Endothelial cell of umbilical vein (primary cell): Measurements from ENCODE around the gene CUBN. TPM values are rescaled to one million over a fixed set of nuclear protein-coding genes. Genes with fewer than 3 reads are reported as not detected.

Source experiments
- BruUV-seq: library from RNA; stranded (reverse); fragments of 400-500 nt; replicated peaks from 2 replicates; lab custom pipeline; 2021; lab: Mats Ljungman, UMichigan
- CTCF ChIA-PET: fragments of 300-600, 350-600 bp; sonication (Branson Sonifier 250); formaldehyde crosslinking; loops from one replicate; lab custom pipeline; 2021; ENCODE audit warnings: antibody characterized with exemption, inconsistent platforms; lab: Charles Lee
- POLR2A ChIA-PET: fragments of 300-600, 350-600 bp; sonication (Branson Sonifier 250); formaldehyde crosslinking; loops from one replicate; lab custom pipeline; 2021; ENCODE audit warnings: antibody characterized with exemption, inconsistent platforms; lab: Charles Lee
- DNase-seq: peaks from one replicate; pipeline ENCODE4 v3.0.0-alpha.2; 2011; ENCODE audit warnings: low read depth, low spot score
- FAIRE-seq: peaks from 2 replicates; lab custom pipeline; 2011; peaks lifted over from hg19 to GRCh38; lab: Jason Lieb, UNC
- H2AFZ ChIP-seq: 2 replicates; pipeline ENCODE4 v1.6.0; 2012; ENCODE audit warnings: low read depth, low read length, control low read depth, inconsistent platforms
- H3K27ac ChIP-seq: 2 replicates; pipeline ENCODE4 v1.5.1; 2011; ENCODE audit warnings: low read depth, mild to moderate bottlenecking, control low read depth, low read length, moderate library complexity; ENCODE audit not compliant: insufficient read depth
- H3K27me3 ChIP-seq, 2 experiments: 2 replicates each; pipeline versions ENCODE4 v1.6.0 to v1.6.1; 2011; ENCODE audit warnings: low read length in 2 of 2, mixed read lengths in 1 of 2; ENCODE audit not compliant: control insufficient read depth in 2 of 2, insufficient read depth in 2 of 2
- H3K36me3 ChIP-seq, 2 experiments: 2 replicates in 1 of 2; 3 replicates in 1 of 2; pipeline ENCODE4 v1.5.1; 2011; ENCODE audit warnings: low read length in 2 of 2, mild to moderate bottlenecking in 1 of 2, moderate library complexity in 1 of 2; ENCODE audit not compliant: control insufficient read depth in 2 of 2, insufficient read depth in 2 of 2; ENCODE audit errors: extremely low read depth in 1 of 2
- H3K4me1 ChIP-seq: 3 replicates; pipeline ENCODE4 v1.5.1; 2011; ENCODE audit warnings: mild to moderate bottlenecking, low read length; ENCODE audit not compliant: control insufficient read depth, insufficient read depth; ENCODE audit errors: extremely low read depth
- H3K4me2 ChIP-seq: 2 replicates; pipeline ENCODE4 v1.6.1; 2011; ENCODE audit warnings: low read length, control low read depth, mixed read lengths; ENCODE audit not compliant: insufficient read depth
- H3K4me3 ChIP-seq, 3 experiments: fragments of 200-600 bp in 1 of 3; sonication (generic), shearing (Covaris generic) in 1 of 3; replicated peaks in 1 of 3; 2 replicates each; pipeline ENCODE4 v1.5.1; 2011 to 2016; ENCODE audit warnings: control low read depth in 3 of 3, low read length in 3 of 3, mild to moderate bottlenecking in 2 of 3, inconsistent platforms in 1 of 3, low read depth in 1 of 3, moderate library complexity in 1 of 3; ENCODE audit not compliant: insufficient read depth in 1 of 3
- H3K79me2 ChIP-seq: 2 replicates; pipeline ENCODE4 v1.6.0; 2012; ENCODE audit warnings: low read length, inconsistent platforms; ENCODE audit not compliant: control insufficient read depth, insufficient read depth
- H3K9ac ChIP-seq: replicated peaks from 2 replicates; pipeline ENCODE3; 2011; ENCODE audit warnings: low read length, control low read depth; ENCODE audit not compliant: insufficient read depth; ENCODE audit errors: extremely low read depth
- H3K9me1 ChIP-seq: replicated peaks from 3 replicates; pipeline ENCODE4 v1.6.0; 2011; ENCODE audit warnings: mild to moderate bottlenecking, low read length; ENCODE audit not compliant: control insufficient read depth, insufficient read depth; ENCODE audit errors: extremely low read depth
- H3K9me3 ChIP-seq: replicated peaks from 2 replicates; pipeline ENCODE4 v1.5.1; 2012; ENCODE audit warnings: low read length, inconsistent platforms; ENCODE audit not compliant: control insufficient read depth, insufficient read depth
- H4K20me1 ChIP-seq: replicated peaks from 2 replicates; pipeline ENCODE3; 2011; ENCODE audit warnings: mild to moderate bottlenecking, low read length; ENCODE audit not compliant: control insufficient read depth, insufficient read depth; ENCODE audit errors: extremely low read depth
- EZH2 ChIP-seq: IDR thresholded peaks from 2 replicates; pipeline ENCODE4 v1.6.1; 2012; ENCODE audit warnings: borderline replicate concordance, low read depth, mild to moderate bottlenecking, moderate library complexity, low read length, inconsistent platforms; ENCODE audit not compliant: severe bottlenecking
- FOS ChIP-seq: IDR thresholded peaks from 2 replicates; pipeline ENCODE4 v1.6.1; 2011; ENCODE audit warnings: mild to moderate bottlenecking, low read length, moderate library complexity, borderline replicate concordance; ENCODE audit not compliant: insufficient read depth
- GATA2 ChIP-seq: IDR thresholded peaks from 2 replicates; pipeline ENCODE4 v1.7.0; 2011; ENCODE audit warnings: low read depth, mild to moderate bottlenecking, moderate library complexity, mixed read lengths, low read length; ENCODE audit not compliant: insufficient read length, insufficient read depth
- JUN ChIP-seq: IDR thresholded peaks from 2 replicates; pipeline ENCODE4 v1.6.1; 2011; ENCODE audit warnings: borderline replicate concordance, low read depth; ENCODE audit not compliant: insufficient read length, insufficient read depth
- MYC ChIP-seq: IDR thresholded peaks from one replicate; pipeline ENCODE4 v1.6.1; 2011; ENCODE audit warnings: mild to moderate bottlenecking, low read depth, low read length
- POLR2A ChIP-seq: IDR thresholded peaks from 2 replicates; pipeline ENCODE4 v1.6.1; 2012; ENCODE audit warnings: low read depth, mild to moderate bottlenecking, control low read depth, low read length
- POLR2AphosphoS5 ChIP-seq: IDR thresholded peaks from 2 replicates; pipeline ENCODE4 v1.6.1; 2012; ENCODE audit warnings: low read depth, mild to moderate bottlenecking, control low read depth, low read length, moderate library complexity; ENCODE audit not compliant: insufficient read depth
- dilution Hi-C: fragments of 300-500 bp; cut with MboI; formaldehyde crosslinking; loops from one replicate; pipeline ENCODE4 v1.15.0; 2019; ENCODE audit warnings: low sequenced_read_pairs; ENCODE audit not compliant: extremely low pct_ligation_motif_present
- intact Hi-C: fragments of 100-400 bp; cut with micrococcal nuclease; formaldehyde crosslinking; loops from one replicate; pipeline ENCODE4 v1.10.0; 2022
- polyA plus RNA-seq, 4 experiments: library from polyadenylated mRNA; depleted of rRNA in 3 of 4; stranded (reverse) in 3 of 4; unstranded in 1 of 4; fragments of >200 nt; gene quantifications; 2 replicates each; pipeline versions ENCODE4 v1.2.1 to v1.2.3, GENCODE V29; 2011 to 2012; ENCODE audit warnings: missing spikeins in 1 of 4
- total RNA-seq: library from RNA; stranded (reverse); gene quantifications from 2 replicates; pipeline ENCODE4 v1.2.3, GENCODE V29; 2021
- TF ChIP-seq, protein P1 (sequence below): IDR thresholded peaks from 2 replicates; pipeline ENCODE4 v1.6.1; 2011; ENCODE audit not compliant: insufficient read depth, insufficient read length
- TF ChIP-seq, protein P2 (sequence below), 2 donors: IDR thresholded peaks; 1 replicate in 1 of 2; 2 replicates in 1 of 2; pipeline ENCODE4 v1.5.1; 2011; ENCODE audit warnings: low read length in 2 of 2, mild to moderate bottlenecking in 2 of 2, moderate library complexity in 2 of 2, control low read depth in 1 of 2, inconsistent platforms in 1 of 2, low read depth in 1 of 2; ENCODE audit not compliant: insufficient read depth in 1 of 2; ENCODE audit errors: extremely low read depth in 1 of 2

Gene CUBN
- total and polyA plus RNA-seq, 2 donors (not counting 3 experiments of a cell fraction or from before 2014, with no cell fraction given), result 2.7 to 4.6 TPM

DNA sequence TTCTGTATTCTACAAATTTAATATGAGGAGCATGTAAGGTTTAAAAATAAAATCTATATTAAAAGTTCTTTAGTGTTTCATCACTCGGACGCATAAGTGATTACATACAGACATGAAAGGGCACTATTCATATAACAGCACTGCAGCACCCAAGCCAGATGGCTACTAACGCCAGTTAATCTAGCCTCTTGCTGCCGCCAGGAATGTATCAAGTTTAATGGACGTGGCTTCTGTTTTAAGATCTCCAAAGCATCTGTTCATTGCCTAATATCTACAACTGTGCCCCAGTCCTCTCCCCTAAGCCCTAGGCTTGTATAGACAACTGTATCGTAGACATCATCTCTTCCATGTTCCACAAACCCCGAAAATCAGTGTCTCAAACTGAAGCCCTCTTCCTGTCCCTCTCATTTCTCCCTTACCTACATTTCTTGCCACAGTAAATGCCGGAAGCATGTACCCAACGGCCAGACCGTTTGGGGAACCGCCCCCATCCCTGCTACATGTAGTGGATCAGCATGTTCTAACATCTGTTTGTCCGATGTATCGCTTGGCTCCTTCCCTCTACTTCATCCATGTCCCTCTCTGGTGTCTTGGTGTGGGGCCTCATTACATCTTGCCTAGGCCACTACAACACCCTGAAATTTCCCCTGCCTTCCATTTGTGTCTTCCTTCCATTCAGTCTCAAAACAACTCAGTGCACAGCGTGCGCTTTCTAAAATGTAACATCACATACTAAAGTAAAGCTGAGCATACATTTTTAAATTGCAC lies 164.9 kb downstream of the CUBN start:
- TF ChIP-seq FOS (no peak), MYC (no peak), GATA2 (no peak), EZH2 (no peak), JUN (no peak), POLR2AphosphoS5 (no peak), POLR2A (no peak)
- TF ChIP-seq, protein P1, sequence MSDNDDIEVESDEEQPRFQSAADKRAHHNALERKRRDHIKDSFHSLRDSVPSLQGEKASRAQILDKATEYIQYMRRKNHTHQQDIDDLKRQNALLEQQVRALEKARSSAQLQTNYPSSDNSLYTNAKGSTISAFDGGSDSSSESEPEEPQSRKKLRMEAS, result no peak
- TF ChIP-seq, protein P2, sequence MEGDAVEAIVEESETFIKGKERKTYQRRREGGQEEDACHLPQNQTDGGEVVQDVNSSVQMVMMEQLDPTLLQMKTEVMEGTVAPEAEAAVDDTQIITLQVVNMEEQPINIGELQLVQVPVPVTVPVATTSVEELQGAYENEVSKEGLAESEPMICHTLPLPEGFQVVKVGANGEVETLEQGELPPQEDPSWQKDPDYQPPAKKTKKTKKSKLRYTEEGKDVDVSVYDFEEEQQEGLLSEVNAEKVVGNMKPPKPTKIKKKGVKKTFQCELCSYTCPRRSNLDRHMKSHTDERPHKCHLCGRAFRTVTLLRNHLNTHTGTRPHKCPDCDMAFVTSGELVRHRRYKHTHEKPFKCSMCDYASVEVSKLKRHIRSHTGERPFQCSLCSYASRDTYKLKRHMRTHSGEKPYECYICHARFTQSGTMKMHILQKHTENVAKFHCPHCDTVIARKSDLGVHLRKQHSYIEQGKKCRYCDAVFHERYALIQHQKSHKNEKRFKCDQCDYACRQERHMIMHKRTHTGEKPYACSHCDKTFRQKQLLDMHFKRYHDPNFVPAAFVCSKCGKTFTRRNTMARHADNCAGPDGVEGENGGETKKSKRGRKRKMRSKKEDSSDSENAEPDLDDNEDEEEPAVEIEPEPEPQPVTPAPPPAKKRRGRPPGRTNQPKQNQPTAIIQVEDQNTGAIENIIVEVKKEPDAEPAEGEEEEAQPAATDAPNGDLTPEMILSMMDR (IDR thresholded peaks at IDR 0.05; ENCODE audit: extremely low read depth in 1 of 2, insufficient read depth in 1 of 2, low read depth in 1 of 2, low read length in 2 of 2), result no peak
- no TSS peak for BruUV-seq
- no peak overlapping the region for H3K4me3 ChIP-seq
- no peak overlapping the region for H3K4me2 ChIP-seq
- H3K9me3 ChIP-seq, result no peaks in the 10 kb centered on the region
- H3K4me1 ChIP-seq, result peaks cover 39% of the 10 kb centered on the region
- no peaks in the 10 kb centered on the region for H3K79me2 ChIP-seq
- no peak overlapping the region for H3K9ac ChIP-seq
- H3K36me3 ChIP-seq, result no peaks in the 10 kb centered on the region
- no peak for DNase-seq
- dilution Hi-C loops (no loop called here), intact Hi-C loops (no loop called here)
- no peaks in the 10 kb centered on the region for H4K20me1 ChIP-seq
- no peaks in the 10 kb centered on the region for H3K27me3 ChIP-seq
- no peak overlapping the region for H3K27ac ChIP-seq
- no peak for FAIRE-seq
- no peak overlapping the region for H2AFZ ChIP-seq
- no peaks in the 10 kb centered on the region for H3K9me1 ChIP-seq
- POLR2A ChIA-PET, result no interaction called here
- CTCF ChIA-PET, result interaction anchor here (1.3 kb wide), 1 partner anchor 236 kb away, joined by 4 read pairs; no protein-coding TSS in a partner anchor
